ENCODE measurements around the gene PAOX.

GRCh38 chr10:133397938-133398337, 18.9 kb downstream of the PAOX start:
- TF ChIP-seq CTCF (IDR thresholded peaks at IDR 0.05) (no peak), POLR2A (IDR thresholded peaks at IDR 0.05) (no peak), POLR2AphosphoS5 (IDR thresholded peaks at IDR 0.05; ENCODE audit: insufficient read depth in 1 of 2, low read depth in 1 of 2) (no peak)
